Trophoblast cell (in vitro differentiated cells and primary cell): ENCODE results near the gene STARD13.

Experiments used
- DNase-seq, 2 donors: peaks; one replicate each; pipeline ENCODE4 v3.0.0-alpha.2; 2016
- H2AFZ ChIP-seq: 2 replicates; pipeline ENCODE4 v1.6.1; 2013; ENCODE audit warnings: low read length, moderate library complexity, mild to moderate bottlenecking; ENCODE audit not compliant: insufficient read depth, poor library complexity
- H2AK5ac ChIP-seq: 2 replicates; pipeline ENCODE4 v1.6.1; 2013; ENCODE audit warnings: mild to moderate bottlenecking, low read length
- H2BK120ac ChIP-seq: 2 replicates; pipeline ENCODE4 v1.6.1; 2013; ENCODE audit warnings: low read length, mild to moderate bottlenecking, moderate library complexity; ENCODE audit not compliant: insufficient read depth, poor library complexity
- H2BK12ac ChIP-seq: 2 replicates; pipeline ENCODE4 v1.6.1; 2013; ENCODE audit warnings: mild to moderate bottlenecking, low read length, moderate library complexity
- H2BK5ac ChIP-seq: 2 replicates; pipeline ENCODE4 v1.6.1; 2013; ENCODE audit warnings: low read length, low read depth, moderate library complexity, mild to moderate bottlenecking; ENCODE audit not compliant: poor library complexity
- H3K14ac ChIP-seq: 2 replicates; pipeline ENCODE4 v1.6.1; 2013; ENCODE audit warnings: mild to moderate bottlenecking, low read length
- H3K18ac ChIP-seq: 2 replicates; pipeline ENCODE4 v1.6.1; 2013; ENCODE audit warnings: mild to moderate bottlenecking, low read length
- H3K23ac ChIP-seq: 2 replicates; pipeline ENCODE4 v1.6.1; 2013; ENCODE audit warnings: low read length
- H3K27ac ChIP-seq: 2 replicates; pipeline ENCODE4 v1.5.1; 2013; ENCODE audit warnings: low read depth, mild to moderate bottlenecking, inconsistent platforms, low read length, moderate library complexity
- H3K27me3 ChIP-seq: 2 replicates; pipeline ENCODE4 v1.6.1; 2013; ENCODE audit warnings: inconsistent platforms, mild to moderate bottlenecking, low read length, moderate library complexity; ENCODE audit not compliant: insufficient read depth
- H3K36me3 ChIP-seq, 2 experiments: 1 replicate in 1 of 2; 2 replicates in 1 of 2; pipeline ENCODE4 v1.6.1; 2013; ENCODE audit warnings: low read length in 2 of 2, mild to moderate bottlenecking in 2 of 2, moderate library complexity in 1 of 2; ENCODE audit not compliant: insufficient read depth in 2 of 2, control insufficient read depth in 1 of 2
- H3K4ac ChIP-seq: 2 replicates; pipeline ENCODE4 v1.6.1; 2013; ENCODE audit warnings: low read depth, mild to moderate bottlenecking, low read length, moderate library complexity
- H3K4me1 ChIP-seq, 2 experiments: 1 replicate in 1 of 2; 2 replicates in 1 of 2; pipeline ENCODE4 v1.6.1; 2013; ENCODE audit warnings: low read length in 2 of 2, mild to moderate bottlenecking in 2 of 2, moderate library complexity in 1 of 2; ENCODE audit not compliant: insufficient read depth in 2 of 2, control insufficient read depth in 1 of 2
- H3K4me2 ChIP-seq: 2 replicates; pipeline ENCODE4 v1.6.1; 2013; ENCODE audit warnings: inconsistent platforms, mild to moderate bottlenecking, low read length, moderate library complexity
- H3K4me3 ChIP-seq: 2 replicates; pipeline ENCODE4 v1.5.1; 2013; ENCODE audit warnings: mild to moderate bottlenecking, low read depth, low read length, inconsistent platforms
- H3K79me1 ChIP-seq: one replicate; pipeline ENCODE4 v1.6.1; 2013; ENCODE audit warnings: low read length
- H3K79me2 ChIP-seq: 2 replicates; pipeline ENCODE4 v1.6.1; 2013; ENCODE audit warnings: low read length, mild to moderate bottlenecking; ENCODE audit not compliant: control insufficient read depth, insufficient read depth, poor library complexity
- H3K9ac ChIP-seq: 2 replicates; pipeline ENCODE4 v1.6.1; 2013; ENCODE audit warnings: mild to moderate bottlenecking, low read length
- H3K9me3 ChIP-seq: 2 replicates; pipeline ENCODE4 v1.6.1; 2013; ENCODE audit warnings: low read depth, mild to moderate bottlenecking, control low read depth, inconsistent platforms, low read length; ENCODE audit not compliant: insufficient read depth
- H4K12ac ChIP-seq: 2 replicates; pipeline ENCODE4 v1.6.1; 2013; ENCODE audit warnings: low read depth, mild to moderate bottlenecking, low read length, moderate library complexity
- H4K8ac ChIP-seq: 2 replicates; pipeline ENCODE4 v1.6.1; 2013; ENCODE audit warnings: low read depth, mild to moderate bottlenecking, low read length, moderate library complexity
- H4K91ac ChIP-seq: one replicate; pipeline ENCODE4 v1.6.1; 2013; ENCODE audit warnings: low read depth, mild to moderate bottlenecking, low read length, moderate library complexity
- WGBS: extraction: QIAGEN DNeasy Blood & Tissue Kit; methylation state at CpG from one replicate; pipeline ENCODE4 v1.1.7; 2013; ENCODE audit warnings: missing lambda C conversion rate; ENCODE audit not compliant: insufficient read length, insufficient coverage; ENCODE audit errors: extremely low coverage; 5-methylcytosine and 5-hydroxymethylcytosine counted together

STARD13 gene

GRCh38 chr13:33204130-33204927 is 81.2 kb downstream of the STARD13 start:
- H4K12ac ChIP-seq, result no peak overlapping the region
- no peak overlapping the region for H3K4me2 ChIP-seq
- H2BK5ac ChIP-seq, result no peak overlapping the region
- H3K18ac ChIP-seq, result no peak overlapping the region
- H3K9ac ChIP-seq, result no peak overlapping the region
- H3K4ac ChIP-seq, result no peak overlapping the region
- no peak overlapping the region for H4K8ac ChIP-seq
- no peak overlapping the region for H3K27ac ChIP-seq
- no peak overlapping the region for H2BK120ac ChIP-seq
- H2BK12ac ChIP-seq, result no peak overlapping the region
- H3K79me1 ChIP-seq, result peaks cover 5% of the 10 kb centered on the region
- peaks cover 6 to 9% of the 10 kb centered on the region in 2 experiments for H3K4me1 ChIP-seq
- H4K91ac ChIP-seq, result no peak overlapping the region
- H3K9me3 ChIP-seq, result no peaks in the 10 kb centered on the region
- no peaks in the 10 kb centered on the region for H3K79me2 ChIP-seq
- H3K4me3 ChIP-seq, result no peak overlapping the region
- H3K27me3 ChIP-seq, result no peaks in the 10 kb centered on the region
- no CpG with 5 or more reads among the region's 12 CpGs for WGBS
- H3K36me3 ChIP-seq, result peaks cover 0 to 1% of the 10 kb centered on the region in 2 experiments
- H2AK5ac ChIP-seq, result no peak overlapping the region
- H3K14ac ChIP-seq, result no peak overlapping the region
- no peak for DNase-seq
- no peak overlapping the region for H3K23ac ChIP-seq
- no peak overlapping the region for H2AFZ ChIP-seq

GRCh38 chr13:33202644-33203169 is 82.8 kb downstream of the STARD13 start:
- no peak for DNase-seq
- Histone ChIP-seq H3K14ac (no peak overlapping the region), H2BK5ac (no peak overlapping the region), H2BK120ac (no peak overlapping the region), H3K9me3 (no peaks in the 10 kb centered on the region), H3K18ac (no peak overlapping the region), H2AK5ac (no peak overlapping the region), H2BK12ac (no peak overlapping the region), H3K36me3 (peaks cover 0 to 1% of the 10 kb centered on the region in 2 experiments), H4K12ac (no peak overlapping the region), H3K23ac (no peak overlapping the region), H3K27me3 (no peaks in the 10 kb centered on the region), H3K4me2 (no peak overlapping the region), H3K9ac (no peak overlapping the region), H4K91ac (no peak overlapping the region), H3K4me1 (no peaks in the 10 kb centered on the region), H3K27ac (no peak overlapping the region), H2AFZ (no peak overlapping the region), H3K4me3 (no peak overlapping the region), H4K8ac (no peak overlapping the region), H3K79me2 (no peaks in the 10 kb centered on the region), H3K79me1 (no peaks in the 10 kb centered on the region), H3K4ac (no peak overlapping the region)
- WGBS, result no CpG with 5 or more reads among the region's 8 CpGs

- H3K27me3 ChIP-seq, result no peaks in the 10 kb centered on the region
- no peak overlapping the region for H2AK5ac ChIP-seq
- no peak overlapping the region for H3K9ac ChIP-seq
- no peak overlapping the region for H4K8ac ChIP-seq
- no peak overlapping the region for H3K27ac ChIP-seq
- no peak overlapping the region for H2AFZ ChIP-seq
- no peak overlapping the region for H3K23ac ChIP-seq
- no peaks in the 10 kb centered on the region for H3K4me1 ChIP-seq
- no peaks in the 10 kb centered on the region for H3K79me1 ChIP-seq
- H3K9me3 ChIP-seq, result no peaks in the 10 kb centered on the region
- H4K91ac ChIP-seq, result no peak overlapping the region
- H3K4me3 ChIP-seq, result no peak overlapping the region
- no peak overlapping the region for H2BK5ac ChIP-seq
- no peak overlapping the region for H3K4me2 ChIP-seq
- H3K36me3 ChIP-seq, result peaks cover 0 to 1% of the 10 kb centered on the region in 2 experiments
- no peak overlapping the region for H2BK120ac ChIP-seq
- H2BK12ac ChIP-seq, result no peak overlapping the region
- H3K79me2 ChIP-seq, result no peaks in the 10 kb centered on the region
- H3K4ac ChIP-seq, result no peak overlapping the region
- no peak for DNase-seq
- no peak overlapping the region for H3K18ac ChIP-seq
- no peak overlapping the region for H4K12ac ChIP-seq
- H3K14ac ChIP-seq, result no peak overlapping the region
- no CpG with 5 or more reads among the region's 1 CpG for WGBS
Measured at GRCh38 chr13:33201659-33202058, 83.9 kb downstream of the STARD13 start.

- H3K4me1 ChIP-seq, result no peaks in the 10 kb centered on the region
- no peak overlapping the region for H3K4me3 ChIP-seq
- no peak overlapping the region for H3K9ac ChIP-seq
- H2BK120ac ChIP-seq, result no peak overlapping the region
- no peak overlapping the region for H3K14ac ChIP-seq
- no peaks in the 10 kb centered on the region for H3K27me3 ChIP-seq
- no peak overlapping the region for H2AK5ac ChIP-seq
- H3K4me2 ChIP-seq, result no peak overlapping the region
- H3K79me1 ChIP-seq, result no peaks in the 10 kb centered on the region
- no peaks in the 10 kb centered on the region for H3K36me3 ChIP-seq
- no peaks in the 10 kb centered on the region for H3K79me2 ChIP-seq
- H3K4ac ChIP-seq, result no peak overlapping the region
- WGBS, result no CpG with 5 or more reads among the region's 2 CpGs
- H4K12ac ChIP-seq, result no peak overlapping the region
- H3K27ac ChIP-seq, result no peak overlapping the region
- H4K91ac ChIP-seq, result no peak overlapping the region
- no peaks in the 10 kb centered on the region for H3K9me3 ChIP-seq
- H2BK5ac ChIP-seq, result no peak overlapping the region
- no peak for DNase-seq
- H3K23ac ChIP-seq, result no peak overlapping the region
- no peak overlapping the region for H2BK12ac ChIP-seq
- no peak overlapping the region for H3K18ac ChIP-seq
- H2AFZ ChIP-seq, result no peak overlapping the region
- no peak overlapping the region for H4K8ac ChIP-seq
Measured at GRCh38 chr13:33199289-33199850, 86.2 kb downstream of the STARD13 start.
